Epidermal melanocyte (primary cell): ENCODE measurements around the gene CCDC127.
A peak's percentile ranks its signal among the peaks of the same experiment; 100 is the strongest.

Experiments
- DNase-seq: peaks from one replicate; pipeline ENCODE4 v3.0.0; 2011; ENCODE audit warnings: low spot score; ENCODE audit not compliant: insufficient read length

Gene CCDC127

DNA sequence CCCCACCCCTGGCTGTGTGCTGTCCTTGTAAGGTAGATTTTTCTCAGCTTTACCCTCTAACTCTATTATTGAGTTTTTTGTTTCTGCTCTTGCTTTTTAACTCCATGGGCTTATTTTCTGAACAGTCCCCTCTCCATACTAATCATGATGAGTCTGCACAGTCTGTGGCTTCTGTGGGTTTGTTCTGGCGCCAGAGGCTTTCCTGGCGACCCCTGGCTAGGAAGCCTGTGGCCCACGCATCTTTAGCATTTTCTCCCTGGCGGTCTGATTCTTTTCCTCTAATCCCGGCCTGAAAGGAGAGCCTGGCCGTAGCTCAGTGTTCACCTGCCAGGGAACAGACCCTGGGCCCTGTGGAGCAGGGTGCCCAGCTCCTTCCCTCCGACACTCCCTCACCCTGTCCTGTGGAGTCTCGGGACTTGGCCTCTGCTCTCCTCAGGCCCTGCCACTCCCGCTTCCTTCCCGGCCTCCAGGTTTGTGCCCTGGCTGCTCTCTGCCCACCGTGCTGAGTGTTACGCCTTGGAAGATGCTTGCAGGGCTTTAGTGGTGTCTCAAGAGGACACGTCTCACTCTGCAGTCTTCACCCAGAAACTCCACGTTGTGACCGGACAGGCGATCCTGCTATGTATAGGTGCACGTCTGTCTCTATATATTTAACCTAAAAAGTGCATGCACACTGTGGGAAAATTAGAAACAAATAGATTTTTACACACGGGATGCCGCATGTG, 58.3 kb downstream of the CCDC127 start:
- no peak for DNase-seq

DNA sequence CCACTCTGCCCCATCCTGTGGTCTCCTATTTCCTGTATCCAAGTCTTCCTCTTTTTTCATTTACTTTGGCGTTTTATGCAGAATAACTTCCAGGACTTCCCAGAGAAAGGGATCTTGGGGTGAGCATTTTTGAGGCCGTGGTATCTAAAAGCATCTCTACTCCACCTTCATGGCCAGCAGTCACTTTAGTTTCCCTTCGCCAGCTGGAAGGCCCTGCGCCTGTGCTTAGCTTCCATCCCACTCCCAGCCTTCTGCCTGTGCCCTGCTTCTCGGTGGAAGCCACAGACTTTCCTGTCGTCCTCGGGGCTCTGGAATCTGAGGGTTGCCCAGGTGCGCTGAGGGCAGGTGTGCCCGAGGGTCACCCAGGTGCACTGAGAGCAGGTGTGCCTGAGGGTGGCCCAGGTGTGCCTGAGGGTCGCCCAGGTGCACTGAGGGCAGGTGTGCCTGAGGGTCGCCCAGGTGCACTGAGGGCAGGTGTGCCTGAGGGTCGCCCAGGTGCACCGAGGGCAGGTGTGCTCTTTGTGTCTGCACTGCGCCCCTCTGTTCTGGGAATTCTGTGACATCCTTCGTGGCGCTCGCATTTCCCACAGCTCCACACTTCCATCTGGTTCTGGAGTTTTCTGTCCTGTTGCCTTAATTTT, 59.0 kb downstream of the CCDC127 start:
- no peak for DNase-seq

DNA sequence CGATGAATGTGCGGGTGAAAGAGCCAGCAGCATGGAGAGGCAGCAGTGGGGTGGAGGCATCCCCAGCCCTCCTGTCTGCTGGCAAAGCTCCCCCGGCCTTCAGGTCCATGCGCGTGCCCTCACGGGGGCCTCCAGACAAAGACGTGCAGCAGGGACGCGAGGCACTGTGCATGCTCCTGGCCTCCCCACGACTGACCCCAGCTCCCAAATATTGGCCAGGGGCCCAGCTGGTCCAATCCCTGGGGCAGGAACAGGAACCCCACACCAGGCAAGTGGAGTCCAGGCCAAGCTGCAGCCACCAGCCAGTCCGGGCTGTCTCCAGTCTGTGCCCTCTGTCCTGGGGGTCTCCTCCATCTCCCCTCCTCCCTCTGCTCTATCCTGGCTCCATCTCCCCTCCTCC, 60.2 kb downstream of the CCDC127 start:
- DNase-seq: no peak

DNA sequence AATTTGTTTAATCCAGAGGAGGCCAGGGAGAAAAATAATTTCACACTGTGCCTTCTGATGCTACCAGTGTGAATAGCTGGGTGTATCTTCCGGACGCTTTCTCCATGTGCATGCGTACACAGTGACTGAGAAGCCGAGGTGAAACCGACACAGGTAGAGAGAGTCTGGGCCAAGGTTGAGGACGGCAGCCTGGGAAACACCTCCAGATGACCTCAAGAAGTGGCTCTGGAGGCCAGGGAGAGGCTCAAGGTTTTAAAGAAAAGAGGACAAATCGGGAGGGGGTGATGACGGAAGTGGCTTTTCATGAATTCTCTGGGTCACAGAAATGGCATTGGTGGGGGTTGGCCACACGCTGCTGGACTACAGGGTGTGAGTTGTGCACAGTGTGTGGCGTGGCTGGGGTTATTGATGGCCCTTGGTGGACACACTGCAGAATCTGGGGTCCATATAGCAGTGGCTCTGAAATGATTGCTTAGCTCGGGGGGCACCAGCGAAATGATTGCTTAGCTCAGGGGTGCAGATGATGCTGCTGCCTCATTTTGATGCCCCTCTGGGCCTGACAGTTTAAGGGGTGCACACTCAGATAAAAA, 60.7 kb downstream of the CCDC127 start:
- DNase-seq: no peak

DNA sequence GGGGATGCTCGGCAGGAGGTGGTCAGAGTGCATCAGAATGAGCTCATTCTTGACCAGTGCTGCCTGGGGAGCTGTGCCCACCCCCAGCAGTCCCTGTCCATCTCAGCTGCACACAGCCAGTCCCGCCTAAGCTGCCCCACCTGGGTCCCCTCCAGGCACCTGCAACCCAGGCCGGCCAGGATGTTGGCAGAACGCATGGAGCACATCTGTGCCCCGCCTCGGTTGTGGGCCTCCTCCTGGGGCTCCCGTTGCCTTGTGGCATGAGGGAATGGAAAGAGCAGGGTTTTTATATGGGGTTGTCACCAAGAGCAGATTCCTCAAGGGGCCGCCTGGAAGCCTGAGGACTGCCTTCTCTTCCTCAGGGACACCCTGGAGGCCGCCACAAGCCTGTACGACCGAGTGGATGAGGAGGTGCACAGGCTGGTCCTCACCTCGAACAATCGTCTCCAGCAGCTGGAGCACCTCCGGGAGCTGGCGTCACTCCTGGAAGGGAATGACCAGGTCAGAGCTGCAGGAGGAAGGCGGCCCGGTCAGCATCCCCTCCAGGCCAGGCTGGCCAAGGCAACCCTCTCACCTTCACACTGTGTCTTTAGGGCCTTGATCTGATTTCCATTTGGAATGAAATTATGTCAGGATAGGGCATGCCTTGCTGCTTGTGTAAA, 61.4 kb downstream of the CCDC127 start:
- no peak for DNase-seq

DNA sequence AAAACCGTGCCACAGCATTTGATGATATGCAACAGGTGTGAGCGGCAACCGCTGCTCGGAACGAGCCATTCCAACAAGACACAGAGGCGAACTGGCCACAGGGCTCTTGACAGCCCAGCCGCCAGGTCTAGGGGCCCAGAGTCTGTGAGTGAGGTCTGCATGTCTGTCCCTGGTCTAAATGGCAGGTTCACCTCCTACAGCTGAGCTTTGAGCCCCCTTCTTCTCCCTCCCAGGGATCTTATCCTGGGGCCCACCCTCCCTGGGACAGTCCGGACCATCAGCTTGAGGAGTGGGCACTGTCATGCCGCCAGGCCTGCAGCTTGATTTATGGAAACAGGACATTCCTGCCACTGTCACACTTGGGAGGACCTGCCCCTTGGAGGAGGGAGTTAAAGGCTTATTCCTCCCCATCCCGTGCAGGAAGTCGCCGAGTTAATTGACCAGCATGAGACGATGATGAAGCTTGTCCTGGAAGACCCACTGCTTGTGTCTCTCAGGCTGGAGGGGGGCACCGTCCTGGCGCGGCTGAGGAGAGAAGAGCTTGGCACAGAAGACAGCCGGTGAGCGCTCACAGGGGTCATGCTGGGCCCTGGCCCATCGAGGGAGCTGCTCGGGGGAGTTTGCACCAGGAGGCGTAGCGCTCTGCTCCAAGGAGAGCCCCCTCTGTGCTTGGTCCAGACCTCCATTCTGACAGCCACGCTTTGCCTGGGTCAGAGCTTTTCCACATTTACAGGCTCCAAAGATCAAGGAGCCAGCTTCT, 62.1 kb downstream of the CCDC127 start:
- DNase-seq: no peak

DNA sequence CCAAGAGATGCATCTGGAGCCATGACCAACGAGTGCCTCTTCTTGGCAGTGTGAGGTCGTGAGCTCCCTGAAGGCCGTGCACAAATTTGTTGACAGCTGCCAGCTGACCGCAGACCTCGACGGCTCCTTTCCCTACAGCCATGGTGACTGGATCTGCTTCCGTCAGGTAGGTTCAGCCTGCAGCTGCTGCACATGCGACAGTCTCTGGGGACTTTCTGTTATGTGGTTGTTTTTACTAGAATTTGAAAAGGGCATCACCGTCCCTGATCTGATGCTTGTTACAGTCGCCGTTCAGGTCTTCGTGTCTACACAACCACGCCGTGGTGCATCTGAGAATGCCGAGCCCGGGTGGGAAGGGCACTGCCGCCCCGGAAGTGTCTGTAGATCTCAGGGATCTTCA, 63.1 kb downstream of the CCDC127 start:
- DNase-seq: no peak

DNA sequence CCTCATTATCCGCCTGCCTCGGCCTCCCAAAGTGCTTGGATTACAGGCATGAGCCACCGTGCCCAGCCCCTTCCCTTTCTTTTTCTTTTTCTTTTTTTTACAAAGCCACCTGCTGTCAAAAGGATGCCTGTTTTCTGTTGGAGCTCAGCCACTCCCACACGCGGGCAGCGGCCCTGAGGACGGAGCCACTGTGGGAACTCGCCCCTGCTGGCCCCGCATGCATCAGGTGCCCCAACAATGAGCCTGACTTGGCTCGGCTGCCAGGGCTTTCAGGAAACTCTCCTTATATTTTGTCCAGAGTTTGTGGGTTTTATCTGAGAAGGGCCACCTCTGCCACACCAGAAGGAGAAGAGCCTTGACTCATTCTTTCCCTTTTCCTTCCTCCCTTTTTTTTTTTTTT, 63.7 kb downstream of the CCDC127 start:
- DNase-seq: no peak

DNA sequence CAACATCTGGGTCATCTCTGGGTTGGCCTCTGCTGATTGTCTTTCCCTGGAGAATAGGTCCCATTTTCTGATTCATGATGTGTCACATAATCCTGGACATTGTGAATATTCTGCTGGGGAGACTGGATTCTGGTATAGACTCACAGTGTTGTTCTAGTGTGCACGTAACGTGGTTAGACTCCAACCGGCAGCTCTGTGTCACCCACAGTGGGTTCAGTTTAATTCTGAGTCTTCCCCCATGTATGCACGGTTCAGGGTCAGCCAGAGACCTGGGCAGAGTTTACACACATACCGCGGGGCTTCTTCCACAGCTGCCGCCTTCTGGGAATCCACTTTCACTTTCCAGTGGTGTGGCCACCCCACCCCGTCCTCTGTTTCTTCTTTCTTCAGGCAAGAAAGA, 64.7 kb downstream of the CCDC127 start:
- no peak for DNase-seq

DNA sequence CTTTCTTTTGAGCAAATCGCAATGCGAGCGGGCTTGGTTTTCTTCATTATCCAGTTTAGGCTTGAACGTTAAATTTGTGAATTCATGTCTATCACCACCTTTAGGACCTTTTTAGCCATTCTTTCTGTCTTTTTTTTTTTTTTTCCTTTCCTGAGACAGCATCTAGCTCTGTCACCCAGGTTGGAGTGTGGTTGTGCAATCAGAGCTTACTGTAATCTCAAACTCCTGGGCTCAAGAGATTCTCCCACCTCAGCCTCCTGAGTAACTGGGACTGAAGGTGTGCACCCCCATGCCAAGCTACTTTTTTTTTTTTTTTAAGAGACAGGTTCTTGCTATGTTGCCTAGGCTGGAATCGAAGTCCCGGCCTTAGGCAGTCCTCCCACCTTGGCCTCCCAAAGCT, 65.9 kb downstream of the CCDC127 start:
- no peak for DNase-seq

DNA sequence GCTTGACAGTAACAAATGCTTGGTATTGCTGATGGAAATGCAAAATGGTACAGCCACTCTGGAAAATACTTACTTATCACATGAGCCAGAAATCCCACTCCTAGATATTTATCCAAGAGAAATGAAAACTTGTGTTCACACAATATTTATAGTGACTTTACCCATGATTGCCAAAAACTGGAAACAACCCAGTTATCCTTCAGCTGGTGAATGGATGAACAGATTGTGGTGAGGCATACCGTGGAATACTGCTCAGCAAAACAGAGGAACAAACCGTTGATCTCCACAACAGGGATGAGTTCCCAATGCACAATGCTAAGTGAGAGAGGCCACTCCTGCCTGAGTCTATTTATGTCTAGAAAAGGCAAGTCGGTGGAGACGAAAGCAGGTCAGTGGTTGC, 67.2 kb downstream of the CCDC127 start:
- DNase-seq: no peak

DNA sequence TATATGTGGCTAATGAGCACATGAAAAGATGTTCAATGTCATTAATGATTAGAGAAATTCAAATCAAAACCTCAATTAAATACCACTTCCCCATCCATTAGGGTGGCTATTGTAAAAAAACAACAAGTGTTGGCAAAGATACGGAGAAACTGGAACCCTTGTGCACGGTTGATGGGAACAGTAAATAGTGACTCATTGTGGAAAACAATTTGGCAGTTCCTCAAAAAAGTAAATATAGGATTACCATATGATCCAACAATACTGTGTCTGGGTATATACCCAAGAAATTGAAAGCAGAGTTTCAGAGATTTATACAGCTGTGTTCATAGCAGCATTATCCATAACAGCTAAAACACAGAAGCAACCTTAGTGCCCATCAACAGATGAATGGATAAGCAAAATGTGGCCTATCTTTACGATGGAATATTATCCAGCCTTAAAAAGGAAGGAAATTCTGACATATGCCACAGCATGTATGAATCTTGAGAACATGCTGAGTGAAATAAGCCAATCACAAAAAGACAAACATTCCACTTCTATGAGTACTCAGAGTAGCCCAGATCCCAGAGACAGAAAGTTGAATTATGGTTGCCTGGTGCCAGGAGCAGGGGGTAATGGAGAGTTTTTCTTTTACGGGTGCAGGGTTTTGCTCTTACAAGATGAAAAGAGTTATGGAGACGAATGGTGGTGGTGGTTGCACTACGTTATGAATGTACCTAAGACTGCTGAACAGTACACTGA, 68.0 kb downstream of the CCDC127 start:
- DNase-seq: peak; percentile 3

DNA sequence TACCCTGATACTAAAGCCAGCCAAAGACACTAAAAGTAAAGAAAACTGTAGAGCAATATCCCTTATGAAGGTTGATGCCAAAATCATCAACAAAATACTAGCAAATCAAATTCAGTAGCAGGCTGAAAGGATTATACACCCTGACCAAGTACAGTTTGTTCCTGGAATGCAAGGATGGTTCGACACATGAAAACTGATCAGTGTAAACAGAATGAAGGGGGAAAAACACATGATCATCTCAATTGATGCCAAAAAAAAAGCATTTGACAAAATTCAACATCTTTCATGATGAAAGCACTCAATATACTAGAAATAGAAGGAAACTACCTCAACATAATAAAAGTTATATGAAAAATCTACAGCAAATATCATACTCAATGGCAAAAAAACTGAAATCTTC, 70.2 kb downstream of the CCDC127 start:
- DNase-seq: no peak
